Measurements from ENCODE around the gene LRRC1. TPM values are rescaled to one million over a fixed set of nuclear protein-coding genes. Genes with fewer than 3 reads are reported as not detected.

Gene LRRC1
- total RNA-seq, 1 experiment from 2014 or later, result 10.3 TPM

DNA sequence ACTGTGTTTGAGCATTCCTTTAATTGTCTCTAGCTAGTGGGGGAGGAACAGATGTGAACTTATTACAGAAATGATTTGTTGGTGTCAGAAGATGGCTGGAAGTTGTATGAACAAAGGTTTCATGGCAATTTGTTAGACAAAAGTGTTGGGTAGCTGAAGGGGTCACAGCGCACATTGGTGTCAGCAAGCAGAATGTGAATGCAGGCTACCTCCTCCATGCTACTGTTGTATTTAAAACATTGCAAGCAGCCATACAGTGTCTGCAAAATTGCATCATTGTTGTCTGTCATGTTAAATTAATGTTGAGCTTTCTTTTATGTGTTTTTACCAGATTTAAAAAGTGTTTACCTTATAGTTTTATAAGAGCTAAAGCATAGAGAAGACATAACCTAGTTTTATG is 6.2 kb downstream of the LRRC1 start:
- Histone ChIP-seq H2BK120ac (ENCODE audit: low read depth, low read length, poor library complexity, severe bottlenecking) (no peak overlapping the region), H3K14ac (ENCODE audit: insufficient read depth, low read length) (no peak overlapping the region), H3K18ac (ENCODE audit: insufficient read length, low read depth, low read length) (no peak overlapping the region), H4K5ac (ENCODE audit: insufficient read length, low read depth, low read length) (no peak overlapping the region), H3K79me2 (ENCODE audit: insufficient read depth, low read length) (peaks cover 3% of the 10 kb centered on the region; the same call in 1 of the 2 replicates), H3T11ph (ENCODE audit: low read length) (no peak overlapping the region), H2BK15ac (ENCODE audit: low read depth, low read length) (no peak overlapping the region), H2BK12ac (ENCODE audit: insufficient read length, low read depth, low read length) (no peak overlapping the region), H4K8ac (replicated peaks; ENCODE audit: insufficient read length, low read depth, low read length) (no peak overlapping the region), H3K23me2 (ENCODE audit: insufficient read length, low read depth, low read length, poor library complexity, severe bottlenecking) (peaks cover 2% of the 10 kb centered on the region), H3K9ac (ENCODE audit: extremely low read depth, insufficient read length, low read length) (no peak overlapping the region), H3K56ac (ENCODE audit: insufficient read length, low read depth, low read length) (no peak overlapping the region), H3K79me1 (ENCODE audit: insufficient read depth, low read depth, low read length, poor library complexity, severe bottlenecking) (no peaks in the 10 kb centered on the region), H3K27me3 (ENCODE audit: insufficient read depth, low read length) (no peaks in the 10 kb centered on the region; the same call in 1 of the 2 replicates), H3K4ac (ENCODE audit: low read depth, low read length) (no peak overlapping the region), H2BK20ac (ENCODE audit: low read depth, low read length, poor library complexity, severe bottlenecking) (no peak overlapping the region), H3K23ac (ENCODE audit: insufficient read length, low read depth, low read length) (no peak overlapping the region), H2BK5ac (ENCODE audit: insufficient read length, low read length) (no peak overlapping the region), H3K9me3 (ENCODE audit: control insufficient read depth, low read depth, low read length) (no peaks in the 10 kb centered on the region), H2AK5ac (ENCODE audit: insufficient read length, low read length) (no peak overlapping the region), H4K20me1 (ENCODE audit: control insufficient read depth, insufficient read depth, insufficient read length) (no peaks in the 10 kb centered on the region), H3K4me1 (ENCODE audit: insufficient read depth, low read length) (peaks cover 2% of the 10 kb centered on the region; the same call in 1 of the 2 replicates), H3K27ac (ENCODE audit: insufficient read length, low read depth, low read length) (no peak overlapping the region), H2AFZ (ENCODE audit: low read length) (no peak overlapping the region), H4K91ac (ENCODE audit: insufficient read length, low read depth, low read length) (no peak overlapping the region), H3K4me2 (ENCODE audit: insufficient read depth, insufficient read length, low read length) (no peak overlapping the region)
- H3K4me3 Mint-ChIP-seq, result no peak overlapping the region
- peaks cover 21% of the 10 kb centered on the region for H3K27me3 Mint-ChIP-seq (ENCODE audit: low read depth)
- no peak for DNase-seq
- no peaks in the 10 kb centered on the region for H3K9me3 Mint-ChIP-seq
- H3K36me3 Mint-ChIP-seq (ENCODE audit: insufficient read depth in 1 of 3, low read depth in 3 of 3), result no peaks in the 10 kb centered on the region
- peaks cover 20 to 22% of the 10 kb centered on the region in 2 experiments for H3K4me1 Mint-ChIP-seq
- TF ChIP-seq, protein P1, sequence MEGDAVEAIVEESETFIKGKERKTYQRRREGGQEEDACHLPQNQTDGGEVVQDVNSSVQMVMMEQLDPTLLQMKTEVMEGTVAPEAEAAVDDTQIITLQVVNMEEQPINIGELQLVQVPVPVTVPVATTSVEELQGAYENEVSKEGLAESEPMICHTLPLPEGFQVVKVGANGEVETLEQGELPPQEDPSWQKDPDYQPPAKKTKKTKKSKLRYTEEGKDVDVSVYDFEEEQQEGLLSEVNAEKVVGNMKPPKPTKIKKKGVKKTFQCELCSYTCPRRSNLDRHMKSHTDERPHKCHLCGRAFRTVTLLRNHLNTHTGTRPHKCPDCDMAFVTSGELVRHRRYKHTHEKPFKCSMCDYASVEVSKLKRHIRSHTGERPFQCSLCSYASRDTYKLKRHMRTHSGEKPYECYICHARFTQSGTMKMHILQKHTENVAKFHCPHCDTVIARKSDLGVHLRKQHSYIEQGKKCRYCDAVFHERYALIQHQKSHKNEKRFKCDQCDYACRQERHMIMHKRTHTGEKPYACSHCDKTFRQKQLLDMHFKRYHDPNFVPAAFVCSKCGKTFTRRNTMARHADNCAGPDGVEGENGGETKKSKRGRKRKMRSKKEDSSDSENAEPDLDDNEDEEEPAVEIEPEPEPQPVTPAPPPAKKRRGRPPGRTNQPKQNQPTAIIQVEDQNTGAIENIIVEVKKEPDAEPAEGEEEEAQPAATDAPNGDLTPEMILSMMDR (conservative IDR thresholded peaks at IDR 0.05), result no peak
- WGBS (ENCODE audit: extremely low coverage, insufficient read length, low lambda C conversion rate), result no CpG with 5 or more reads among the region's 1 CpG
- no peak overlapping the region for H3K27ac Mint-ChIP-seq

All from H9 (cell line).